ENCODE measurements around the gene HDGFL2.

- TF ChIP-seq CTCF (IDR thresholded peaks at IDR 0.05) (no peak), POLR2AphosphoS5 (IDR thresholded peaks at IDR 0.05) (no peak), POLR2A (IDR thresholded peaks at IDR 0.05) (no peak)
These were observed 43.6 kb upstream of the HDGFL2 start for GRCh38 chr19:4428326-4428975.

All from prostate gland (tissue), 2 donors.